HCT116 (cell line): ENCODE measurements around the gene SGSM2. TPM values are rescaled to one million over a fixed set of nuclear protein-coding genes. Genes with fewer than 3 reads are reported as not detected.

Source experiments
- ATAC-seq: fragments of 200-7000 bp; cut with Tn5 transposase; 2 replicates; pipeline ENCODE4 v1.9.1; 2020; ENCODE audit warnings: mild to moderate bottlenecking, moderate library complexity
- BruUV-seq: library from RNA; stranded (reverse); fragments of 400-500 nt; replicated peaks from 2 replicates; lab custom pipeline; 2021; lab: Mats Ljungman, UMichigan
- CTCF ChIA-PET: fragments of 300-600 bp; sonication (Branson Sonifier 250); formaldehyde crosslinking; loops from one replicate; lab custom pipeline; 2021; ENCODE audit warnings: antibody characterized with exemption; lab: Charles Lee
- POLR2A ChIA-PET: fragments of 300-600, 350-600 bp; sonication (Branson Sonifier 250); formaldehyde crosslinking; loops from one replicate; lab custom pipeline; 2021; ENCODE audit warnings: antibody characterized with exemption; lab: Charles Lee
- RAD21 ChIA-PET, 2 experiments: fragments of 300-600 bp; sonication (Branson Sonifier 250); formaldehyde crosslinking; loops; one replicate each; lab custom pipeline; 2023; ENCODE audit warnings: low total read pairs in 2 of 2; ENCODE audit not compliant: uncharacterized antibody in 2 of 2, unreplicated experiment in 2 of 2, low non-redundant PET in 1 of 2; lab: Charles Lee
- DNase-seq: peaks from one replicate; pipeline ENCODE4 v3.0.0-alpha.2; 2010; ENCODE audit warnings: low read depth, low spot score
- H2AFZ ChIP-seq: fragments of 200-600 bp; shearing (Covaris generic), sonication (generic); 2 replicates; pipeline ENCODE4 v1.6.1; 2017; ENCODE audit warnings: low read depth, mixed run types, mixed read lengths, antibody characterized with exemption, low read length; ENCODE audit not compliant: poor library complexity, severe bottlenecking
- H3K27ac ChIP-seq: 2 replicates; pipeline ENCODE4 v1.5.1; 2012; ENCODE audit warnings: low read depth, low read length
- H3K27me3 ChIP-seq: fragments of 200-600 bp; sonication (generic); 2 replicates; pipeline ENCODE4 v1.6.1; 2016; ENCODE audit warnings: mixed run types, low read length, mixed read lengths; ENCODE audit not compliant: insufficient read depth
- H3K36me3 ChIP-seq, 2 experiments: fragments of 200-500 bp in 1 of 2; fragments of 200-600 bp in 1 of 2; sonication (Bioruptor generic) in 1 of 2; sonication (generic) in 1 of 2; 2 replicates each; pipeline versions ENCODE4 v1.5.1 to v1.6.1; 2014 to 2016; ENCODE audit warnings: low read length in 2 of 2, inconsistent platforms in 1 of 2, mixed read lengths in 1 of 2, mixed run types in 1 of 2; ENCODE audit not compliant: insufficient read depth in 2 of 2, control insufficient read depth in 1 of 2
- H3K4me1 ChIP-seq, 2 experiments: fragments of 200-600 bp in 1 of 2; sonication (generic) in 1 of 2; 2 replicates each; pipeline versions ENCODE4 v1.5.1 to v1.6.1; 2012 to 2017; ENCODE audit warnings: low read length in 2 of 2, inconsistent platforms in 1 of 2, mild to moderate bottlenecking in 1 of 2, mixed read lengths in 1 of 2, mixed run types in 1 of 2, moderate library complexity in 1 of 2; ENCODE audit not compliant: insufficient read depth in 2 of 2, control insufficient read depth in 1 of 2
- H3K4me2 ChIP-seq: fragments of 200-600 bp; sonication (generic); 2 replicates; pipeline ENCODE4 v1.6.1; 2017; ENCODE audit warnings: mixed run types, low read length, mixed read lengths
- H3K4me3 ChIP-seq, 2 experiments: fragments of 200-600 bp in 1 of 2; sonication (generic) in 1 of 2; replicated peaks in 1 of 2; 2 replicates each; pipeline ENCODE4 v1.5.1; 2011 to 2016; ENCODE audit warnings: low read length in 2 of 2, control low read depth in 1 of 2, low read depth in 1 of 2, mild to moderate bottlenecking in 1 of 2, mixed read lengths in 1 of 2, mixed run types in 1 of 2
- H3K79me2 ChIP-seq: fragments of 200-600 bp; sonication (generic); 2 replicates; pipeline ENCODE4 v1.6.1; 2017; ENCODE audit warnings: mild to moderate bottlenecking, mixed run types, low read length, moderate library complexity, mixed read lengths; ENCODE audit not compliant: insufficient read depth
- H3K9ac ChIP-seq: fragments of 200-600 bp; sonication (generic); 2 replicates; pipeline ENCODE4 v1.6.1; 2016; ENCODE audit warnings: low read length, mixed read lengths
- H3K9me2 ChIP-seq: fragments of 200-600 bp; sonication (generic), shearing (Covaris generic); 2 replicates; pipeline ENCODE4 v1.6.1; 2017; ENCODE audit warnings: mixed run types, mild to moderate bottlenecking, moderate library complexity; ENCODE audit not compliant: insufficient read depth
- H3K9me3 ChIP-seq, 2 experiments: fragments of 200-500 bp in 1 of 2; fragments of 200-600 bp in 1 of 2; sonication (Bioruptor generic) in 1 of 2; sonication (generic) in 1 of 2; 2 replicates each; pipeline ENCODE4 v1.6.1; 2014 to 2017; ENCODE audit warnings: low read length in 2 of 2, mixed read lengths in 2 of 2, inconsistent platforms in 1 of 2, low read depth in 1 of 2, mild to moderate bottlenecking in 1 of 2, mixed run types in 1 of 2, moderate library complexity in 1 of 2; ENCODE audit not compliant: control insufficient read depth in 1 of 2, insufficient read depth in 1 of 2
- H4K20me1 ChIP-seq: fragments of 200-600 bp; sonication (generic), shearing (Covaris generic); 2 replicates; pipeline ENCODE4 v1.6.1; 2017; ENCODE audit warnings: mixed run types, mild to moderate bottlenecking, moderate library complexity; ENCODE audit not compliant: insufficient read depth
- ATF3 ChIP-seq: IDR thresholded peaks from 2 replicates; pipeline ENCODE4 v1.6.1; 2012
- MAX ChIP-seq: IDR thresholded peaks from 2 replicates; pipeline ENCODE4 v1.6.1; 2012
- RAD21 ChIP-seq: IDR thresholded peaks from 2 replicates; pipeline ENCODE4 v1.6.1; 2012; ENCODE audit warnings: low read depth, mild to moderate bottlenecking
- ZFX ChIP-seq: fragments of 450-650 bp; IDR thresholded peaks from 2 replicates; pipeline ENCODE4 v1.6.1; 2017
- intact Hi-C: fragments of 100-400 bp; cut with micrococcal nuclease; formaldehyde crosslinking; loops from 2 replicates; pipeline ENCODE4 v1.10.0; 2022
- total RNA-seq: library from RNA; stranded (reverse); gene quantifications from one replicate; pipeline ENCODE4 v1.2.1, GENCODE V29; 2021; ENCODE audit not compliant: unreplicated experiment
- TF ChIP-seq, protein P1 (sequence below): IDR thresholded peaks from 2 replicates; pipeline ENCODE4 v1.6.1; 2011; ENCODE audit warnings: mild to moderate bottlenecking, low read length, moderate library complexity; ENCODE audit not compliant: insufficient replicate concordance; ENCODE audit errors: extremely low read depth
- TF ChIP-seq, protein P2 (sequence below), 3 experiments: fragments of 200-600 bp in 1 of 3; sonication (generic) in 1 of 3; IDR thresholded peaks in 2 of 3; conservative IDR thresholded peaks in 1 of 3; 2 replicates each; pipeline ENCODE4 v1.5.1; 2012 to 2017; ENCODE audit warnings: low read depth in 2 of 3, low read length in 2 of 3, antibody characterized with exemption in 1 of 3, borderline replicate concordance in 1 of 3, control low read depth in 1 of 3, mild to moderate bottlenecking in 1 of 3, mixed read lengths in 1 of 3, mixed run types in 1 of 3, moderate library complexity in 1 of 3; ENCODE audit not compliant: insufficient read depth in 1 of 3

Gene SGSM2
- total RNA-seq, 1 experiment from 2014 or later, result 68.1 TPM

GRCh38 chr17:2421315-2422147 is 84.2 kb downstream of the SGSM2 start (continued):
- TF ChIP-seq, protein P1, sequence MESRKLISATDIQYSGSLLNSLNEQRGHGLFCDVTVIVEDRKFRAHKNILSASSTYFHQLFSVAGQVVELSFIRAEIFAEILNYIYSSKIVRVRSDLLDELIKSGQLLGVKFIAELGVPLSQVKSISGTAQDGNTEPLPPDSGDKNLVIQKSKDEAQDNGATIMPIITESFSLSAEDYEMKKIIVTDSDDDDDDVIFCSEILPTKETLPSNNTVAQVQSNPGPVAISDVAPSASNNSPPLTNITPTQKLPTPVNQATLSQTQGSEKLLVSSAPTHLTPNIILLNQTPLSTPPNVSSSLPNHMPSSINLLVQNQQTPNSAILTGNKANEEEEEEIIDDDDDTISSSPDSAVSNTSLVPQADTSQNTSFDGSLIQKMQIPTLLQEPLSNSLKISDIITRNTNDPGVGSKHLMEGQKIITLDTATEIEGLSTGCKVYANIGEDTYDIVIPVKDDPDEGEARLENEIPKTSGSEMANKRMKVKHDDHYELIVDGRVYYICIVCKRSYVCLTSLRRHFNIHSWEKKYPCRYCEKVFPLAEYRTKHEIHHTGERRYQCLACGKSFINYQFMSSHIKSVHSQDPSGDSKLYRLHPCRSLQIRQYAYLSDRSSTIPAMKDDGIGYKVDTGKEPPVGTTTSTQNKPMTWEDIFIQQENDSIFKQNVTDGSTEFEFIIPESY, result no peak
- TF ChIP-seq ATF3, result no peak
- no peak for TF ChIP-seq MAX

- no peaks in the 10 kb centered on the region for H3K4me1 ChIP-seq
- H3K9me2 ChIP-seq, result no peaks in the 10 kb centered on the region
- H3K4me3 ChIP-seq, result no peak overlapping the region
- no peaks in the 10 kb centered on the region for H3K9me3 ChIP-seq
- H3K36me3 ChIP-seq, result peaks cover 9 to 15% of the 10 kb centered on the region in 2 experiments; a peak in 2 of 4 replicates
- no TSS peak for BruUV-seq
- TF ChIP-seq RAD21, result no peak
- TF ChIP-seq, protein P2, sequence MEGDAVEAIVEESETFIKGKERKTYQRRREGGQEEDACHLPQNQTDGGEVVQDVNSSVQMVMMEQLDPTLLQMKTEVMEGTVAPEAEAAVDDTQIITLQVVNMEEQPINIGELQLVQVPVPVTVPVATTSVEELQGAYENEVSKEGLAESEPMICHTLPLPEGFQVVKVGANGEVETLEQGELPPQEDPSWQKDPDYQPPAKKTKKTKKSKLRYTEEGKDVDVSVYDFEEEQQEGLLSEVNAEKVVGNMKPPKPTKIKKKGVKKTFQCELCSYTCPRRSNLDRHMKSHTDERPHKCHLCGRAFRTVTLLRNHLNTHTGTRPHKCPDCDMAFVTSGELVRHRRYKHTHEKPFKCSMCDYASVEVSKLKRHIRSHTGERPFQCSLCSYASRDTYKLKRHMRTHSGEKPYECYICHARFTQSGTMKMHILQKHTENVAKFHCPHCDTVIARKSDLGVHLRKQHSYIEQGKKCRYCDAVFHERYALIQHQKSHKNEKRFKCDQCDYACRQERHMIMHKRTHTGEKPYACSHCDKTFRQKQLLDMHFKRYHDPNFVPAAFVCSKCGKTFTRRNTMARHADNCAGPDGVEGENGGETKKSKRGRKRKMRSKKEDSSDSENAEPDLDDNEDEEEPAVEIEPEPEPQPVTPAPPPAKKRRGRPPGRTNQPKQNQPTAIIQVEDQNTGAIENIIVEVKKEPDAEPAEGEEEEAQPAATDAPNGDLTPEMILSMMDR (IDR thresholded peaks at IDR 0.05 in 2 of 3, conservative IDR thresholded peaks at IDR 0.05 in 1 of 3; ENCODE audit: borderline replicate concordance in 1 of 3, insufficient read depth in 1 of 3, low read depth in 2 of 3, low read length in 2 of 3), result no peak
- TF ChIP-seq ZFX, result no peak
- POLR2A ChIA-PET, result no interaction called here
- intact Hi-C loops, result loop anchor here (10.0 kb wide), 1 partner anchor 252 kb away; no protein-coding TSS in a partner anchor
- CTCF ChIA-PET, result no interaction called here
- no peak overlapping the region for H3K27ac ChIP-seq
- H3K4me2 ChIP-seq, result no peak overlapping the region
- H3K27me3 ChIP-seq, result no peaks in the 10 kb centered on the region
- RAD21 ChIA-PET, result no interaction called here
- no peaks in the 10 kb centered on the region for H4K20me1 ChIP-seq
- ATAC-seq (no peak), DNase-seq (no peak)
- peaks cover 7% of the 10 kb centered on the region; the same call in 1 of the 2 replicates for H3K79me2 ChIP-seq
- no peak overlapping the region for H2AFZ ChIP-seq
- H3K9ac ChIP-seq, result no peak overlapping the region
These were observed 86.0 kb downstream of the SGSM2 start for GRCh38 chr17:2423271-2423670.
